Chondrocyte (in vitro differentiated cells): ENCODE data around the gene RIPPLY1. TPM values are rescaled to one million over a fixed set of nuclear protein-coding genes. Genes with fewer than 3 reads are reported as not detected.

Source experiments
- DNase-seq: peaks from one replicate; pipeline ENCODE4 v3.0.0; 2021; ENCODE audit warnings: mixed read lengths, low spot score
- H3K27ac Mint-ChIP-seq: one replicate; pipeline ENCODE4 v1.8.0; 2021; ENCODE audit warnings: mild to moderate bottlenecking, moderate library complexity, mixed read lengths; ENCODE audit not compliant: unreplicated experiment
- H3K27me3 Mint-ChIP-seq: 2 replicates; pipeline ENCODE4 v1.8.0; 2021; ENCODE audit warnings: low read depth, mixed read lengths
- H3K36me3 Mint-ChIP-seq: 2 replicates; pipeline ENCODE4 v1.8.0; 2021; ENCODE audit warnings: low read depth, mixed read lengths
- H3K4me1 Mint-ChIP-seq: 2 replicates; pipeline ENCODE4 v1.8.0; 2021; ENCODE audit warnings: low read depth, mild to moderate bottlenecking, mixed read lengths
- H3K4me3 Mint-ChIP-seq: one replicate; pipeline ENCODE4 v1.8.0; 2021; ENCODE audit warnings: mild to moderate bottlenecking, moderate library complexity, mixed read lengths; ENCODE audit not compliant: unreplicated experiment
- H3K9me3 Mint-ChIP-seq: 2 replicates; pipeline ENCODE4 v1.8.0; 2021; ENCODE audit warnings: low read depth, mixed read lengths
- total RNA-seq: library from RNA; stranded (reverse); gene quantifications from 3 replicates; pipeline ENCODE4 v1.2.1, GENCODE V29; 2021
- TF ChIP-seq, protein P1 (sequence below): fragments of 200-600 bp; sonication (generic); IDR thresholded peaks from 2 replicates; pipeline ENCODE4 v1.5.0; 2021; ENCODE audit warnings: antibody characterized with exemption, mild to moderate bottlenecking, moderate library complexity

Gene RIPPLY1
- total RNA-seq, 1 donor from 2014 or later = not detected

DNA sequence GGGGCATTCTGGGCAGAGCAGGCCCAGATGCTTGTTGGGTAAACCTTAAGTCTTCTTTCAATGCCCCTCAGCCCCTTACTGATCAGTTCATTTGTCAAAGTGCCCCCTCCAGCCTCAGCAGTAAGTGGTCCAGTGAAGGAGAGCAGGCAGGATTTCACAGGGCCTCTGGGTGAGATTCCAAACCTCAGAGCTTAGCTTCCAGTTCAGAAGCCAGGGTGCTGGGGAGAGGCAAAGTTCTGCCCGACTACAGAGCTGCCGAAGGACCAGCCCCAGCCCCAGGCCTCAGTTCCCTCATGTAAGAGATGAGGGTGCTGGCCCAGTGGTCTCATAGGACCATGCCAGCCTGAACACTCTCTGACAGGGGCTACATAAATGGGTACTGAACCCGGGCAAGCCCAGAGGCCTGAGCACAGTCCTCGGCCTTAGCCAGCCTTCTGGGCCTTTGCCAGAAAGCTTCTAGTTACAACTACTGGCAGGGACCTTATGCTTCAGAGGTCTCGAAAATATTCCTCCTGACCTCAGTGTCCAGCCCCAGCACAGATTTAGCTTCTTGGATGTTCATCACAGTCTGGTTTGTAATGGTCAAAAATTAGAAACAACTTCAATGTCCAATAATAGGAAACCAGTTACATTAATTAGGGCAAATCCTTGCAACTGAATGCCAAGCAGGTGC lies 851 bp upstream of the RIPPLY1 start:
- no peaks in the 10 kb centered on the region for H3K9me3 Mint-ChIP-seq
- DNase-seq = no peak
- no peak overlapping the region for H3K27ac Mint-ChIP-seq
- H3K36me3 Mint-ChIP-seq = peaks cover 2% of the 10 kb centered on the region
- no peaks in the 10 kb centered on the region for H3K27me3 Mint-ChIP-seq
- no peak overlapping the region for H3K4me3 Mint-ChIP-seq
- TF ChIP-seq, protein P1, sequence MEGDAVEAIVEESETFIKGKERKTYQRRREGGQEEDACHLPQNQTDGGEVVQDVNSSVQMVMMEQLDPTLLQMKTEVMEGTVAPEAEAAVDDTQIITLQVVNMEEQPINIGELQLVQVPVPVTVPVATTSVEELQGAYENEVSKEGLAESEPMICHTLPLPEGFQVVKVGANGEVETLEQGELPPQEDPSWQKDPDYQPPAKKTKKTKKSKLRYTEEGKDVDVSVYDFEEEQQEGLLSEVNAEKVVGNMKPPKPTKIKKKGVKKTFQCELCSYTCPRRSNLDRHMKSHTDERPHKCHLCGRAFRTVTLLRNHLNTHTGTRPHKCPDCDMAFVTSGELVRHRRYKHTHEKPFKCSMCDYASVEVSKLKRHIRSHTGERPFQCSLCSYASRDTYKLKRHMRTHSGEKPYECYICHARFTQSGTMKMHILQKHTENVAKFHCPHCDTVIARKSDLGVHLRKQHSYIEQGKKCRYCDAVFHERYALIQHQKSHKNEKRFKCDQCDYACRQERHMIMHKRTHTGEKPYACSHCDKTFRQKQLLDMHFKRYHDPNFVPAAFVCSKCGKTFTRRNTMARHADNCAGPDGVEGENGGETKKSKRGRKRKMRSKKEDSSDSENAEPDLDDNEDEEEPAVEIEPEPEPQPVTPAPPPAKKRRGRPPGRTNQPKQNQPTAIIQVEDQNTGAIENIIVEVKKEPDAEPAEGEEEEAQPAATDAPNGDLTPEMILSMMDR = no peak
- H3K4me1 Mint-ChIP-seq = no peaks in the 10 kb centered on the region

- DNase-seq = no peak
- Mint-ChIP-seq H3K27me3 (no peaks in the 10 kb centered on the region), H3K4me3 (no peak overlapping the region), H3K4me1 (no peaks in the 10 kb centered on the region), H3K27ac (no peak overlapping the region), H3K9me3 (no peaks in the 10 kb centered on the region), H3K36me3 (peaks cover 2% of the 10 kb centered on the region)
- TF ChIP-seq, protein P1 = no peak
These were observed 457 bp downstream of the RIPPLY1 start for GRCh38 chrX:106902684-106903083.

- Mint-ChIP-seq H3K9me3 (no peaks in the 10 kb centered on the region), H3K36me3 (peaks cover 1% of the 10 kb centered on the region), H3K4me3 (no peak overlapping the region), H3K27me3 (no peaks in the 10 kb centered on the region), H3K27ac (no peak overlapping the region), H3K4me1 (peaks cover 2% of the 10 kb centered on the region)
- no peak for DNase-seq
- TF ChIP-seq, protein P1 = no peak
These were observed 1.3 kb downstream of the RIPPLY1 start for GRCh38 chrX:106901781-106902219.

GRCh38 chrX:106901341-106901740 lies 1.8 kb downstream of the RIPPLY1 start:
- DNase-seq = no peak
- TF ChIP-seq, protein P1 = no peak
- Mint-ChIP-seq H3K9me3 (no peaks in the 10 kb centered on the region), H3K27ac (no peak overlapping the region), H3K36me3 (no peaks in the 10 kb centered on the region), H3K4me3 (no peak overlapping the region), H3K27me3 (no peaks in the 10 kb centered on the region), H3K4me1 (peaks cover 2% of the 10 kb centered on the region)

DNA sequence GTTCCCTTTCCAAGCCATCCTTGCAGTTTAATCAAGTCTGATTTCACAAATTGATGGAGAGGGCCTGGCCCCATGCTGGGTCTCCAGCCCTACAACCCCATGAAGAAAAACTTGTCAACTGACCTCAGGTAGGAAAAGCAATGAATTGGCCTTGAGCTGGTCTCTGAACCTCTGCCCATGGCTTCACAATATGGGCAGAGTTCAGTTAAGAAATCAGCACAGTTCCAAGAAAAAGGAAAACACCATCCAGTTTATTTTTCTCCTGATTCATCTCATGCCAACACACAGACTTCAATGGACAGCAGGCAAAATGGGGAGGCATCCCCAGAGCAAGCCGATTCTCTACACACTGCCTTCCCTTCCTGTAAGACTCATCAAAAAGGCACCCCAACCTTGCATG lies 3.3 kb downstream of the RIPPLY1 start:
- Mint-ChIP-seq H3K36me3 (no peaks in the 10 kb centered on the region), H3K4me3 (no peak overlapping the region), H3K27me3 (no peaks in the 10 kb centered on the region), H3K9me3 (no peaks in the 10 kb centered on the region), H3K27ac (no peak overlapping the region), H3K4me1 (peaks cover 14% of the 10 kb centered on the region)
- TF ChIP-seq, protein P1 = no peak
- no peak for DNase-seq
